GM18951 (cell line): ENCODE results near the gene MMP2.

ENCODE experiments used
- POLR2A ChIP-seq: IDR thresholded peaks from 4 replicates; pipeline ENCODE4 v1.6.1; 2011; ENCODE audit warnings: mild to moderate bottlenecking; ENCODE audit not compliant: insufficient read length, insufficient read depth; ENCODE audit errors: extremely low read depth
- in situ Hi-C: fragments of 300-500 bp; cut with MboI; formaldehyde crosslinking; loops from one replicate; pipeline ENCODE4 v1.12.0; 2022; ENCODE audit warnings: low sequenced_read_pairs, mixed read lengths, inconsistent platforms; ENCODE audit not compliant: unreplicated experiment

Gene MMP2

GRCh38 chr16:55453909-55454308, 25.1 kb upstream of the MMP2 start:
- in situ Hi-C loops = no loop called here
- TF ChIP-seq POLR2A = no peak

GRCh38 chr16:55454861-55455260, 24.1 kb upstream of the MMP2 start:
- no peak for TF ChIP-seq POLR2A
- in situ Hi-C loops = no loop called here

- in situ Hi-C loops = loop anchor here (10.0 kb wide), 1 partner anchor 383 kb away; no protein-coding TSS in a partner anchor
These were observed 16.8 kb upstream of the MMP2 start for GRCh38 chr16:55462241-55462640.

GRCh38 chr16:55464375-55464774, 14.6 kb upstream of the MMP2 start:
- in situ Hi-C loops = loop anchor here (10.0 kb wide), 1 partner anchor 380 kb away; no protein-coding TSS in a partner anchor

More at GRCh38 chr16:55462241-55462640, 16.8 kb upstream of the MMP2 start:
- no peak for TF ChIP-seq POLR2A

GRCh38 chr16:55465077-55465896, 13.7 kb upstream of the MMP2 start:
- in situ Hi-C loops = loop anchor here (5.0 to 10.0 kb wide), 2 partner anchors 237 to 380 kb away; no protein-coding TSS in a partner anchor
- TF ChIP-seq POLR2A = no peak

More at GRCh38 chr16:55464375-55464774, 14.6 kb upstream of the MMP2 start:
- TF ChIP-seq POLR2A = no peak

GRCh38 chr16:55466209-55466608, 12.8 kb upstream of the MMP2 start:
- TF ChIP-seq POLR2A = no peak
- in situ Hi-C loops = loop anchor here (5.0 to 10.0 kb wide), 2 partner anchors 236 to 379 kb away; no protein-coding TSS in a partner anchor

GRCh38 chr16:55467898-55468297, 11.1 kb upstream of the MMP2 start:
- no peak for TF ChIP-seq POLR2A
- in situ Hi-C loops = loop anchor here (5.0 to 10.0 kb wide), 2 partner anchors 234 to 377 kb away; no protein-coding TSS in a partner anchor

- no peak for TF ChIP-seq POLR2A
- in situ Hi-C loops = loop anchor here (5.0 to 10.0 kb wide), 2 partner anchors 234 to 376 kb away; no protein-coding TSS in a partner anchor
These were observed 10.5 kb upstream of the MMP2 start for GRCh38 chr16:55468352-55468990.

GRCh38 chr16:55469821-55470532, 9.0 kb upstream of the MMP2 start:
- no peak for TF ChIP-seq POLR2A
- in situ Hi-C loops = loop anchor here (5.0 to 10.0 kb wide), 2 partner anchors 232 to 375 kb away; no protein-coding TSS in a partner anchor

- no peak for TF ChIP-seq POLR2A
- in situ Hi-C loops = no loop called here
These were observed 8.2 kb upstream of the MMP2 start for GRCh38 chr16:55470533-55471371.

GRCh38 chr16:55471448-55472097, 7.4 kb upstream of the MMP2 start:
- in situ Hi-C loops = no loop called here
- TF ChIP-seq POLR2A = no peak

GRCh38 chr16:55473587-55473986, 5.4 kb upstream of the MMP2 start:
- in situ Hi-C loops = no loop called here
- TF ChIP-seq POLR2A = no peak
